B cell (primary cell): ENCODE data around the gene KAT8. TPM values are rescaled to one million over a fixed set of nuclear protein-coding genes. Genes with fewer than 3 reads are reported as not detected.

Experiments used
- ATAC-seq: fragments of 200-7000 bp; cut with Tn5 transposase; one replicate; pipeline ENCODE4 v1.10.0; 2021; ENCODE audit warnings: low read depth, mild to moderate bottlenecking, moderate number of reproducible peaks, moderate library complexity
- CTCF ChIA-PET: fragments of 350-600 bp; sonication (Branson Sonifier 250); formaldehyde crosslinking; loops from one replicate; lab custom pipeline; 2021; ENCODE audit warnings: antibody characterized with exemption, inconsistent platforms; lab: Charles Lee
- POLR2A ChIA-PET: fragments of 350-600 bp; sonication (Branson Sonifier 250); formaldehyde crosslinking; loops from one replicate; lab custom pipeline; 2021; ENCODE audit warnings: antibody characterized with exemption; lab: Charles Lee
- DNase-seq: peaks from one replicate; pipeline ENCODE4 v3.0.0; 2013
- H2AFZ ChIP-seq: 2 replicates; pipeline ENCODE4 v1.6.1; 2012; ENCODE audit warnings: mild to moderate bottlenecking, low read depth, low read length; ENCODE audit not compliant: insufficient read depth, poor library complexity, severe bottlenecking
- H3K27ac ChIP-seq, 2 donors: 1 replicate in 1 of 2; 2 replicates in 1 of 2; pipeline ENCODE4 v1.5.1; 2012 to 2013; ENCODE audit warnings: low read length in 2 of 2, mild to moderate bottlenecking in 2 of 2, moderate library complexity in 1 of 2
- H3K27me3 ChIP-seq, 4 experiments: fragments of 200-600 bp in 1 of 4; sonication (generic) in 1 of 4; replicated peaks in 1 of 4; 1 replicate in 2 of 4; 2 replicates in 2 of 4; pipeline versions ENCODE4 v1.6.1 to v1.7.0; 2013 to 2016; ENCODE audit warnings: low read length in 3 of 4, mild to moderate bottlenecking in 2 of 4, mixed read lengths in 1 of 4, moderate library complexity in 1 of 4; ENCODE audit not compliant: insufficient read depth in 4 of 4, control insufficient read depth in 3 of 4; ENCODE audit errors: control extremely low read depth in 1 of 4
- H3K36me3 ChIP-seq, 2 experiments: replicated peaks in 1 of 2; 1 replicate in 1 of 2; 2 replicates in 1 of 2; pipeline versions ENCODE4 v1.6.1 to v1.7.1; 2013; ENCODE audit warnings: low read length in 1 of 2; ENCODE audit not compliant: insufficient read depth in 2 of 2, control insufficient read depth in 1 of 2; ENCODE audit errors: control extremely low read depth in 1 of 2, extremely low read depth in 1 of 2
- H3K4me1 ChIP-seq, 2 donors: fragments of 200-600 bp in 1 of 2; sonication (generic) in 1 of 2; 1 replicate in 1 of 2; 2 replicates in 1 of 2; pipeline versions ENCODE4 v1.5.1 to v1.6.1; 2013 to 2017; ENCODE audit warnings: low read length in 2 of 2; ENCODE audit not compliant: control insufficient read depth in 2 of 2, insufficient read depth in 2 of 2
- H3K4me2 ChIP-seq: replicated peaks from 2 replicates; pipeline ENCODE3; 2012; ENCODE audit warnings: mild to moderate bottlenecking, low read depth, low read length; ENCODE audit not compliant: poor library complexity, severe bottlenecking
- H3K4me3 ChIP-seq, 5 experiments: fragments of 200-600 bp in 1 of 5; sonication (generic) in 1 of 5; 1 replicate in 3 of 5; 2 replicates in 2 of 5; pipeline versions ENCODE4 v1.5.1 to v1.7.0; 2011 to 2016; ENCODE audit warnings: low read length in 4 of 5, mild to moderate bottlenecking in 4 of 5, low read depth in 2 of 5, control low read depth in 1 of 5, moderate library complexity in 1 of 5; ENCODE audit not compliant: insufficient read depth in 1 of 5; ENCODE audit errors: control extremely low read depth in 1 of 5, extremely low read depth in 1 of 5
- H3K79me2 ChIP-seq: fragments of 200-600 bp; sonication (generic); one replicate; pipeline ENCODE4 v1.6.0; 2016; ENCODE audit warnings: low read length; ENCODE audit not compliant: control insufficient read depth, insufficient read depth
- H3K9ac ChIP-seq: fragments of 200-600 bp; sonication (generic); 2 replicates; pipeline ENCODE4 v1.6.1; 2017; ENCODE audit warnings: mild to moderate bottlenecking, low read length, moderate library complexity
- H3K9me3 ChIP-seq, 3 donors: one replicate each; pipeline versions ENCODE4 v1.6.1 to v1.7.1; 2013; ENCODE audit warnings: low read length in 2 of 3; ENCODE audit not compliant: control insufficient read depth in 2 of 3, insufficient read depth in 1 of 3; ENCODE audit errors: control extremely low read depth in 1 of 3
- H4K20me1 ChIP-seq: 2 replicates; pipeline ENCODE4 v1.6.0; 2012; ENCODE audit warnings: mild to moderate bottlenecking, low read length; ENCODE audit not compliant: insufficient read depth, control insufficient read depth, poor library complexity, severe bottlenecking
- H3K27ac Mint-ChIP-seq: one replicate; pipeline ENCODE4 v1.8.0; 2021; ENCODE audit warnings: mixed read lengths
- H3K27me3 Mint-ChIP-seq: one replicate; pipeline ENCODE4 v1.8.0; 2021; ENCODE audit warnings: mixed read lengths
- H3K4me1 Mint-ChIP-seq: one replicate; pipeline ENCODE4 v1.8.0; 2021; ENCODE audit warnings: mixed read lengths
- H3K4me3 Mint-ChIP-seq: one replicate; pipeline ENCODE4 v1.8.0; 2021; ENCODE audit warnings: mixed read lengths
- H3K9me3 Mint-ChIP-seq: one replicate; pipeline ENCODE4 v1.8.0; 2022; ENCODE audit warnings: mixed read lengths; ENCODE audit not compliant: insufficient read depth
- EZH2 ChIP-seq: IDR thresholded peaks from 2 replicates; pipeline ENCODE4 v1.6.1; 2012; ENCODE audit warnings: borderline replicate concordance, low read depth, mild to moderate bottlenecking, moderate library complexity, low read length; ENCODE audit not compliant: insufficient read depth, poor library complexity, severe bottlenecking
- WGBS: methylation state at CpG from one replicate; pipeline ENCODE4 v1.1.5; 2013; ENCODE audit warnings: missing lambda C conversion rate; ENCODE audit not compliant: insufficient coverage; 5-methylcytosine and 5-hydroxymethylcytosine counted together
- intact Hi-C: fragments of 100-400 bp; cut with micrococcal nuclease; formaldehyde crosslinking; loops from one replicate; pipeline ENCODE4 v1.10.0; 2022
- polyA plus RNA-seq: library from polyadenylated mRNA; depleted of rRNA; stranded (reverse); fragments of >200 nt; gene quantifications from 2 replicates; pipeline ENCODE4 v1.2.3, GENCODE V29; 2012
- total RNA-seq, 2 donors: library from RNA; stranded (reverse); fragments of 120-200 nt in 1 of 2; gene quantifications; 1 replicate in 1 of 2; 2 replicates in 1 of 2; pipeline versions ENCODE4 v1.2.3 to v1.2.4, GENCODE V29; 2013 to 2022
- TF ChIP-seq, protein P1 (sequence below): fragments of 200-600 bp; IDR thresholded peaks from one replicate; pipeline ENCODE4 v1.8.0; 2022; ENCODE audit warnings: antibody characterized with exemption, mild to moderate bottlenecking

KAT8 gene
- total and polyA plus RNA-seq, 2 donors (not counting 1 experiment from before 2014, with no cell fraction given), result 100.0 to 102 TPM

DNA sequence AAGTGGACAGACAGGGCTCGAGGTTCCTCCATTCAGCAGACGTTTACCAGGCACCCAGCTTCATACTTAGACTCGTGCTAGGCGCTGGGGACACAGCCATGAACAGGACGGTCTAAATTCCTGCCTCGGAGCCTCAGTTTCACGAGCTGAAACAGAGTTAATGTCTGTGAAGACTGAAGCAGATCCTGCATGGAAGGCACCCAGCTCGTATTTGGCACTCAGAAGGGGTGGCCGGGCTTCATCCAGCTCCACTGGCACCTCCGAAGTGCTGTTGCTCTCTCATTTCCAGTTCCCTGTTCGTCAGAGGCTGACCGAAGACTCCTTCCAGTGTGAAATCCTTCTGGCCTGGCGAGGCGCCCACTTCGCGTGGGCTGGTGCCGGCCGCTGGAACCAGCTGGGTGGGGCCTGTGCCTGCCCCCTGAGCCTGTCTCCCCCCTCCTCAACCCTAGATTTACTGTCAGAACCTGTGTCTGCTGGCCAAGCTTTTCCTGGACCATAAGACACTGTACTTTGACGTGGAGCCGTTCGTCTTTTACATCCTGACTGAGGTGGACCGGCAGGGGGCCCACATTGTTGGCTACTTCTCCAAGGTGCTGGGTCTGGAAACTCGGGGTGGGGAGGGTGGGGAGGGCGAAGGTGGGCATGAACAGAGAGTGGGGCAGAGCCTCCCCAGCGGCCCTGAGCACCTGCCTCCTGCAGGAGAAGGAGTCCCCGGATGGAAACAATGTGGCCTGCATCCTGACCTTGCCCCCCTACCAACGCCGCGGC, 12.3 kb downstream of the KAT8 start:
- H3K4me1 Mint-ChIP-seq, result no peaks in the 10 kb centered on the region
- ATAC-seq (no peak), DNase-seq (no peak)
- H3K27ac ChIP-seq, result no peak overlapping the region
- CTCF ChIA-PET, result interaction anchor here (2.0 kb wide), 1 partner anchor 253 kb away, joined by 4 read pairs; no protein-coding TSS in a partner anchor
- H4K20me1 ChIP-seq, result no peaks in the 10 kb centered on the region
- no peak overlapping the region for H3K9ac ChIP-seq
- no peaks in the 10 kb centered on the region for H3K4me1 ChIP-seq
- H2AFZ ChIP-seq, result no peak overlapping the region
- no peak overlapping the region for H3K4me3 Mint-ChIP-seq
- H3K27me3 ChIP-seq, result no peaks in the 10 kb centered on the region
- H3K9me3 Mint-ChIP-seq, result no peaks in the 10 kb centered on the region
- no peaks in the 10 kb centered on the region for H3K27me3 Mint-ChIP-seq
- no peaks in the 10 kb centered on the region for H3K9me3 ChIP-seq
- no peak overlapping the region for H3K4me3 ChIP-seq
- H3K79me2 ChIP-seq, result peaks cover 13% of the 10 kb centered on the region
- no peak overlapping the region for H3K27ac Mint-ChIP-seq
- 70% methylated on average over 29 of the region's 29 CpGs for WGBS
- no peak for TF ChIP-seq EZH2
- TF ChIP-seq, protein P1, sequence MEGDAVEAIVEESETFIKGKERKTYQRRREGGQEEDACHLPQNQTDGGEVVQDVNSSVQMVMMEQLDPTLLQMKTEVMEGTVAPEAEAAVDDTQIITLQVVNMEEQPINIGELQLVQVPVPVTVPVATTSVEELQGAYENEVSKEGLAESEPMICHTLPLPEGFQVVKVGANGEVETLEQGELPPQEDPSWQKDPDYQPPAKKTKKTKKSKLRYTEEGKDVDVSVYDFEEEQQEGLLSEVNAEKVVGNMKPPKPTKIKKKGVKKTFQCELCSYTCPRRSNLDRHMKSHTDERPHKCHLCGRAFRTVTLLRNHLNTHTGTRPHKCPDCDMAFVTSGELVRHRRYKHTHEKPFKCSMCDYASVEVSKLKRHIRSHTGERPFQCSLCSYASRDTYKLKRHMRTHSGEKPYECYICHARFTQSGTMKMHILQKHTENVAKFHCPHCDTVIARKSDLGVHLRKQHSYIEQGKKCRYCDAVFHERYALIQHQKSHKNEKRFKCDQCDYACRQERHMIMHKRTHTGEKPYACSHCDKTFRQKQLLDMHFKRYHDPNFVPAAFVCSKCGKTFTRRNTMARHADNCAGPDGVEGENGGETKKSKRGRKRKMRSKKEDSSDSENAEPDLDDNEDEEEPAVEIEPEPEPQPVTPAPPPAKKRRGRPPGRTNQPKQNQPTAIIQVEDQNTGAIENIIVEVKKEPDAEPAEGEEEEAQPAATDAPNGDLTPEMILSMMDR, result no peak
- no peak overlapping the region for H3K4me2 ChIP-seq
- peaks cover 0 to 60% of the 10 kb centered on the region in 2 experiments for H3K36me3 ChIP-seq
- intact Hi-C loops, result no loop called here
- POLR2A ChIA-PET, result interaction anchor here (0.6 kb wide), 1 partner anchor 12 kb away, joined by 3 read pairs; the partner anchor contains the start of gene KAT8

DNA sequence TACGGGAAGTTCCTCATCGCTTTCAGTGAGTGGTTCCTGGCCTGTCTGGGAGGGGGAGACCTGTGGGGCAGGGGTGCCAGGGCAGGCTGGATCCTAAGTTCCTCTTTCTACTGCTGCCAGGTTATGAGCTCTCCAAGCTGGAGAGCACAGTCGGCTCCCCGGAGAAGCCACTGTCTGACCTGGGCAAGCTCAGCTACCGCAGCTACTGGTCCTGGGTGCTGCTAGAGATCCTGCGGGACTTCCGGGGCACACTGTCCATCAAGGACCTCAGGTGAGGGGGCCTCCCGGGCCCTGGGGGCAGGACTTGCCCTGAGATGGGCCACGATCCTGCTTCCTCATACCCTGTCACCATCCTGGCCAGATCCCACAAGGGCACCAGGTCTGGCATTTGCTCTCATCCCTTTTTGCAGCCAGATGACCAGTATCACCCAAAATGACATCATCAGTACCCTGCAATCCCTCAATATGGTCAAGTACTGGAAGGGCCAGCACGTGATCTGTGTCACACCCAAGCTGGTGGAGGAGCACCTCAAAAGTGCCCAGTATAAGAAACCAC, 12.9 kb downstream of the KAT8 start:
- 77% methylated on average over 9 of the region's 10 CpGs for WGBS
- Mint-ChIP-seq H3K9me3 (no peaks in the 10 kb centered on the region), H3K27ac (no peak overlapping the region), H3K27me3 (no peaks in the 10 kb centered on the region), H3K4me1 (no peaks in the 10 kb centered on the region), H3K4me3 (no peak overlapping the region)
- H3K36me3 ChIP-seq, result peaks cover 0 to 55% of the 10 kb centered on the region in 2 experiments
- H2AFZ ChIP-seq, result no peak overlapping the region
- no peaks in the 10 kb centered on the region for H3K9me3 ChIP-seq
- no peak for ATAC-seq
- POLR2A ChIA-PET, result interaction anchor here (0.6 kb wide), 1 partner anchor 15 kb away, joined by 3 read pairs; no protein-coding TSS in a partner anchor
- H3K4me1 ChIP-seq, result no peaks in the 10 kb centered on the region
- no peaks in the 10 kb centered on the region for H3K27me3 ChIP-seq
- H3K4me3 ChIP-seq, result no peak overlapping the region
- H3K4me2 ChIP-seq, result no peak overlapping the region
- DNase-seq, result no peak
- H3K79me2 ChIP-seq, result peaks cover 8% of the 10 kb centered on the region
- no peaks in the 10 kb centered on the region for H4K20me1 ChIP-seq
- H3K27ac ChIP-seq, result no peak overlapping the region
- intact Hi-C loops, result no loop called here
- CTCF ChIA-PET, result no interaction called here
- no peak overlapping the region for H3K9ac ChIP-seq
- TF ChIP-seq, protein P1, result no peak
- TF ChIP-seq EZH2, result no peak
